Measurements from ENCODE around the gene WNT3A. TPM values are rescaled to one million over a fixed set of nuclear protein-coding genes. Genes with fewer than 3 reads are reported as not detected.

Gene WNT3A
- total and polyA plus RNA-seq, 2 experiments from 2014 or later: 0.07 to 0.65 TPM

- H3F3A ChIP-seq (replicated peaks; ENCODE audit: low read depth): no peaks in the 10 kb centered on the region
- DNase-seq (ENCODE audit: low spot score): no peak
- TF ChIP-seq STAT1 (IDR thresholded peaks at IDR 0.05; ENCODE audit: unreplicated experiment) (no peak), CTCF (conservative IDR thresholded peaks at IDR 0.05; ENCODE audit: low read depth in 2 of 2) (no peak), JUNB (IDR thresholded peaks at IDR 0.05; ENCODE audit: unreplicated experiment) (no peak), EZH2 (IDR thresholded peaks at IDR 0.05; ENCODE audit: low read depth, unreplicated experiment) (no peak), POLR2AphosphoS5 (IDR thresholded peaks at IDR 0.05; ENCODE audit: low read depth) (no peak), ZNF114 (CRISPR knock-in tag; IDR thresholded peaks at IDR 0.05) (no peak), CREB1 (CRISPR knock-in tag; IDR thresholded peaks at IDR 0.05; ENCODE audit: low read depth) (no peak), ZNF331 (CRISPR knock-in tag; IDR thresholded peaks at IDR 0.05; ENCODE audit: low read depth) (no peak), ETS1 (IDR thresholded peaks at IDR 0.05) (no peak), ZNF462 (CRISPR knock-in tag; IDR thresholded peaks at IDR 0.05) (no peak), NANOG (IDR thresholded peaks at IDR 0.05; ENCODE audit: borderline replicate concordance) (no peak), REST (IDR thresholded peaks at IDR 0.05; ENCODE audit: unreplicated experiment) (no peak), EZH2phosphoT487 (IDR thresholded peaks at IDR 0.05; ENCODE audit: unreplicated experiment) (no peak)
- no peak for ATAC-seq
- H3K27ac ChIP-seq (ENCODE audit: low read depth): no peak overlapping the region
- no peak overlapping the region for H3K27ac Mint-ChIP-seq
- peaks cover 99% of the 10 kb centered on the region for H3K27me3 ChIP-seq (ENCODE audit: insufficient read depth)
- no peak overlapping the region for H3K4me2 ChIP-seq
- no peaks in the 10 kb centered on the region for H3K4me1 ChIP-seq (ENCODE audit: insufficient read depth)
- peaks cover 15% of the 10 kb centered on the region for H3K9me2 ChIP-seq (ENCODE audit: insufficient read depth)
- H3K4me1 Mint-ChIP-seq: 0 out of 3 replicates have a peak, but pooled peaks cover 3% of the 10 kb centered on the region
- no peaks in the 10 kb centered on the region for H3K36me3 Mint-ChIP-seq (ENCODE audit: low read depth)
- H3K79me2 ChIP-seq (replicated peaks; ENCODE audit: insufficient read depth): no peaks in the 10 kb centered on the region
- H3K4me3 Mint-ChIP-seq: no peak overlapping the region
- H2AFZ ChIP-seq: no peak overlapping the region
- peaks cover 52% of the 10 kb centered on the region for H3K27me3 Mint-ChIP-seq (ENCODE audit: insufficient read depth, low read depth, poor library complexity)
- H4K20me1 ChIP-seq (replicated peaks; ENCODE audit: insufficient read depth): no peaks in the 10 kb centered on the region; the same call in 1 of the 2 replicates
- no peaks in the 10 kb centered on the region for H3K36me3 ChIP-seq (ENCODE audit: insufficient read depth)
- no peaks in the 10 kb centered on the region for H3K9me3 Mint-ChIP-seq
- no peak overlapping the region for H3K4me3 ChIP-seq
These were observed 33.2 kb downstream of the WNT3A start for GRCh38 chr1:228039986-228040385.

All from GM23338 (cell line).